ENCODE data around the gene MYH1.
"Not testable (repeated sequence)": the region's sequence is repeated elsewhere in the genome, so short reads cannot be mapped to it uniquely, and the experiment has no call there.

MYH1 gene

DNA sequence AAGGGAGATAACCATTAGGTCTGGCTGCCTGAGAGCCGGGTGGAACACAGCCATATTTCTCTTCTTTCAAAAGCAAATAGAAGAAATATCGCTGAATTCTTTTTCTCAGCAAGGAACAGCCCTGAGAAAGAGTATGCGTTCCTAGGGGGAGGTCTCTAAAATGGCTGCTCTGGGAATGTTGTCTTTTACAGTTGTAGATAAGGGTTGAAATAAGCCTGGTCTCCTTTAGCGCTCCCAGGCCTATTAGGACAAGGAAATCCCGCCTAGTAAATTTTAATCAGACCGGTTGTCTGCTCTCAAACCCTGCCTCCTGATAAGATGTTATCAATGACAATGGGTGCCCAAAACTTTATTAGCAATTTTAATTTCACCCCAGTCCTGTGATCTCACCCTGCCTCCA, 22.8 kb upstream of the MYH1 start:
- H3K4me1 ChIP-seq (ENCODE audit: control insufficient read depth in 1 of 2, insufficient read depth in 2 of 2, low read length in 2 of 2); H3K9ac ChIP-seq (ENCODE audit: low read depth in 1 of 2, low read length in 2 of 2); H3K27ac ChIP-seq (ENCODE audit: low read depth, low read length); H3K36me3 ChIP-seq (ENCODE audit: control insufficient read depth in 1 of 2, insufficient read depth in 2 of 2, low read length in 2 of 2); H3K4me3 ChIP-seq (ENCODE audit: low read depth in 1 of 2, low read length in 2 of 2); H3K27me3 ChIP-seq (ENCODE audit: control insufficient read depth in 1 of 2, insufficient read depth in 2 of 2, low read length in 2 of 2); H3K9me3 ChIP-seq (ENCODE audit: control insufficient read depth in 1 of 2, low read length in 2 of 2): not testable (repeated sequence)

DNA sequence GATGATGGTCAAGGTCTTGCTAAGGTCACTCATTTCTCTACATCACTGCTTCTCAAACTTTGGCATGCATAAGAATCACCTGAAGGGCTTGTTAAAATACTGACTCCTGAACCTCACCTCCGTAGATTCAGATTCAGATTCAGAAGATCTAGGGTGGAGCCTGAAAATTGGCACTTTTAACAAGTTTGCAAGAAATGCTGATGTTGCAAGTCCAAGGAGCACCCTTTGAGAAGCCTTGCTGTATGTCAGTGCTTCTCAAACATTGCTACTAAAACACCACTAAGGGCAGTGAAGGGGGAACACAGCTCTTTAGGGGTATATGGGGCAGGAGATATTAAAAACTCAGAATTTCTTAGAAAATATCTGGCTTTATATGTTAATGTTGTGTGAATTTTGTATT, 13.7 kb upstream of the MYH1 start:
- Histone ChIP-seq H3K4me3 (ENCODE audit: low read depth in 1 of 2, low read length in 2 of 2) (no peak overlapping the region), H3K27ac (ENCODE audit: low read depth, low read length) (no peak overlapping the region), H3K27me3 (ENCODE audit: control insufficient read depth in 1 of 2, insufficient read depth in 2 of 2, low read length in 2 of 2) (no peaks in the 10 kb centered on the region), H3K9ac (ENCODE audit: low read depth in 1 of 2, low read length in 2 of 2) (no peak overlapping the region), H3K9me3 (ENCODE audit: control insufficient read depth in 1 of 2, low read length in 2 of 2) (no peaks in the 10 kb centered on the region), H3K4me1 (ENCODE audit: control insufficient read depth in 1 of 2, insufficient read depth in 2 of 2, low read length in 2 of 2) (no peaks in the 10 kb centered on the region), H3K36me3 (ENCODE audit: control insufficient read depth in 1 of 2, insufficient read depth in 2 of 2, low read length in 2 of 2) (no peaks in the 10 kb centered on the region)

DNA sequence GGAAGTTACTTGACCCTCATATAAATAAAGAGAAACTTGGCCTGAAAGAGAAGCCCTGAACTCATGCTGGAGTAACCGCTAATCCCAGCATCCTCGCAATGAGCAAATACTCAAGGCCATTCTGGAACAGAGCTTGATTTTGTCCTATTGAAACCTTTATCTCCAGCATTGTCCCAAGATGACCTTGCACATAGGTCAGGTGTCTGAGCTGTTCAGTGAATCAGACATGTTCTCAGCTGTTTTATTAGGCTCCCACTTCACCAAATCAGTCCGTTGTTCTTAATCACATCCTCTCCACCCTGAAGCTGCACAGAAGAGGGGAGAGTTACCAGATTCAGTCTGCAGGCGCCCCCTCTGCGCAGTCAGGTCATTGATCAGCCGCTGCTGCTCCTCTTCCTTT, 9.1 kb upstream of the MYH1 start:
- H3K36me3 ChIP-seq (ENCODE audit: control insufficient read depth in 1 of 2, insufficient read depth in 2 of 2, low read length in 2 of 2), result no peaks in the 10 kb centered on the region
- H3K4me3 ChIP-seq (ENCODE audit: low read depth in 1 of 2, low read length in 2 of 2), result no peak overlapping the region
- no peaks in the 10 kb centered on the region for H3K9me3 ChIP-seq (ENCODE audit: control insufficient read depth in 1 of 2, low read length in 2 of 2)
- H3K27me3 ChIP-seq (ENCODE audit: control insufficient read depth in 1 of 2, insufficient read depth in 2 of 2, low read length in 2 of 2), result no peaks in the 10 kb centered on the region
- no peak overlapping the region for H3K9ac ChIP-seq (ENCODE audit: low read depth in 1 of 2, low read length in 2 of 2)
- H3K27ac ChIP-seq (ENCODE audit: low read depth, low read length), result no peak overlapping the region
- no peaks in the 10 kb centered on the region for H3K4me1 ChIP-seq (ENCODE audit: control insufficient read depth in 1 of 2, insufficient read depth in 2 of 2, low read length in 2 of 2)

DNA sequence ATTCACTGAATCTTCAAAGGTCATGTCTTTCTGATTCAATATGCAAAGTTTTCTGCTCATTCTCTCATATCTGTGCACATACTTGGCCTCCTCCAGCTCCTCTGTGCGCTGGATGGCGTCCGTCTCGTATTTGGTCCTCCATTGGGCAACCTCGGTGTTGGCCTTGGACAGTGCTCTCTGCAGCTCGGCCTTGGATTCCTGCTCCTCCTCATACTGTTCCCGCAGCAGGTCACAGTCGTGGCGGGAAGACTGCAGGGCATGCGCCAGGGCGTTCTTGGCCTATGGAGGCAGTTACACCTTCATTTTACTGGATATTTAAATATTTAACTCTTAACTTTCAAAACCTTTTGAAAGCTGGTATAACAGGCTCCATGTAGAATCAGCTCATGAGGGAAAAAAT, 8.2 kb upstream of the MYH1 start:
- Histone ChIP-seq H3K36me3 (ENCODE audit: control insufficient read depth in 1 of 2, insufficient read depth in 2 of 2, low read length in 2 of 2) (no peaks in the 10 kb centered on the region), H3K9me3 (ENCODE audit: control insufficient read depth in 1 of 2, low read length in 2 of 2) (no peaks in the 10 kb centered on the region), H3K27me3 (ENCODE audit: control insufficient read depth in 1 of 2, insufficient read depth in 2 of 2, low read length in 2 of 2) (no peaks in the 10 kb centered on the region), H3K4me1 (ENCODE audit: control insufficient read depth in 1 of 2, insufficient read depth in 2 of 2, low read length in 2 of 2) (no peaks in the 10 kb centered on the region), H3K27ac (ENCODE audit: low read depth, low read length) (no peak overlapping the region), H3K4me3 (ENCODE audit: low read depth in 1 of 2, low read length in 2 of 2) (no peak overlapping the region), H3K9ac (ENCODE audit: low read depth in 1 of 2, low read length in 2 of 2) (no peak overlapping the region)

DNA sequence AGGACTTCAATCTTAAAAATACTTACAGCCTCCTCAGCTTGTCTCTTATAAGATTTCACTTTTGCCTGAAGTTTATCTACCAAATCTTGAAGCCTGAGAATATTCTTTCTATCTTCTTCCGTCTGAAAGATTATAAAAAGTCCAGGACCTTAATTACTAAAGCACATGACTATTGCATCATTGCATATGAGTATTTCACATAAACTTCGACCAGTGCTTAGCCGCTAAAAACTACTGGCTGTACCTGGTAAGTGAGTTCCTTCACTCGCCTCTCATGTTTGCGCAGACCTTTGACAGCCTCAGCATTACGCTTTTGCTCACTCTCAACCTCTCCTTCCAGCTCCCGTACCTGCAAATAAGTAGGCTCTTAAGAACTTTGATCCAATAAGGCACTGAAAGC, 4.7 kb upstream of the MYH1 start:
- no peaks in the 10 kb centered on the region for H3K9me3 ChIP-seq (ENCODE audit: control insufficient read depth in 1 of 2, low read length in 2 of 2)
- H3K4me3 ChIP-seq (ENCODE audit: low read depth in 1 of 2, low read length in 2 of 2), result no peak overlapping the region
- no peaks in the 10 kb centered on the region for H3K4me1 ChIP-seq (ENCODE audit: control insufficient read depth in 1 of 2, insufficient read depth in 2 of 2, low read length in 2 of 2)
- H3K27me3 ChIP-seq (ENCODE audit: control insufficient read depth in 1 of 2, insufficient read depth in 2 of 2, low read length in 2 of 2), result no peaks in the 10 kb centered on the region
- H3K36me3 ChIP-seq (ENCODE audit: control insufficient read depth in 1 of 2, insufficient read depth in 2 of 2, low read length in 2 of 2), result no peaks in the 10 kb centered on the region
- H3K9ac ChIP-seq (ENCODE audit: low read depth in 1 of 2, low read length in 2 of 2), result no peak overlapping the region
- H3K27ac ChIP-seq (ENCODE audit: low read depth, low read length), result no peak overlapping the region

DNA sequence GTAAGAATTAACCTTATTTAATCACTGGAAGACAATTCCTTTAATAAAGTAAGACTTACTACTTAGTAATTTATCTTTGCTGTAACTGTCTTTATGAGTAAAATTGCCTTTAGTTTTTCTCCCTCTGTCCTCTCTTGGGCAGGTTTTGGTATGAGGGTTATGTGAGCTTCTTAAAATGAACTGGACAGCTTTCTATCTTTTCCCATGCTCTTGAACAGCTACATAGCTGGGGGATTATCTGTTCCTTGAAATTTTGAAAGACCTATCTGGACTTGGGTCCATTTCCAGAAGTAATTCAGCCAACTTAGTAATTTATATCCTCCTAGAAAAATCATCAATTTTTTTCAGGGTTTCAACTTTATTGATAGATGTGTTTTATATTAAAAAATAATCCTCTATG, 3.6 kb upstream of the MYH1 start:
- H3K27me3 ChIP-seq (ENCODE audit: control insufficient read depth in 1 of 2, insufficient read depth in 2 of 2, low read length in 2 of 2), result no peaks in the 10 kb centered on the region
- H3K4me1 ChIP-seq (ENCODE audit: control insufficient read depth in 1 of 2, insufficient read depth in 2 of 2, low read length in 2 of 2), result no peaks in the 10 kb centered on the region
- H3K27ac ChIP-seq (ENCODE audit: low read depth, low read length), result no peak overlapping the region
- H3K9me3 ChIP-seq (ENCODE audit: control insufficient read depth in 1 of 2, low read length in 2 of 2), result no peaks in the 10 kb centered on the region
- no peak overlapping the region for H3K4me3 ChIP-seq (ENCODE audit: low read depth in 1 of 2, low read length in 2 of 2)
- no peak overlapping the region for H3K9ac ChIP-seq (ENCODE audit: low read depth in 1 of 2, low read length in 2 of 2)
- no peaks in the 10 kb centered on the region for H3K36me3 ChIP-seq (ENCODE audit: control insufficient read depth in 1 of 2, insufficient read depth in 2 of 2, low read length in 2 of 2)

DNA sequence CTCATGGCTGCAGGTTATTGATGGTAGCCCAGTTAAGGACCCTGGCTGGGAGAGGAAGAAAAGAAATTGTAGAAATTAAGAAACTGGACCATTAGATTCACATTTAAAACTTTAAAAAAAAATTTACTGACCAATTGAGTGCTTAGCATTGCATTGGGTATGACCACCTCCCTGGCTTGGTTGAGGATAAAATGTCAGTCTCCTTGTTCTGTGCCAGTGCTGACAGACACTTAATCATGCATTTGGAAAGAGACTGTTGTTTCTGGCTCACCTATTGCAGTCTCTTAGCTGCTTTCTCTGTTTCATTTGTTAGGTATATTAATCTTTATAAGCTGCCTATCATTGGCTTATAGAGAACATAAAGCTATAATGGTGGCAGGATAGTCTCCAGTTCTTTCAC, 1.7 kb downstream of the MYH1 start:
- H3K27ac ChIP-seq (ENCODE audit: low read depth, low read length), result no peak overlapping the region
- H3K9ac ChIP-seq (ENCODE audit: low read depth in 1 of 2, low read length in 2 of 2), result no peak overlapping the region

DNA sequence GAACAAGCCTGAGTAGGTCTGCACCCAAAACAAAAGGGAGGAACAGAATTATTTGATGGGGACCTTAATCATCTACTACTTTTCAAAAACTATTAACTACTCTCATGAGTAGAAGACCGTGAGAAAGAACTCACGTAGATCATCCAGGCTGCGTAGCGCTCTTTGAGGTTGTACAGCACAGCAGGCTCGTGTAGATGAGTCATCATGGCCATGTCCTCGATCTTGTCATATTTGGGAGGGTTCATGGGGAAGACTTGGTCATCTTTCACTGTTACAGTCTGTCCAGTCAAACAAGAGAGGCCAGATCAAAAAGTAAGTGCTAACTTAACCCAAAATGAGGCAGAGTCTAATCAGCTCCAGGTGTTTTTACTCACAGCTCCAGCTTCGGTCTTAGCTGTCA, 2.3 kb downstream of the MYH1 start:
- H3K27me3 ChIP-seq (ENCODE audit: control insufficient read depth in 1 of 2, insufficient read depth in 2 of 2, low read length in 2 of 2), result no peaks in the 10 kb centered on the region
- H3K4me1 ChIP-seq (ENCODE audit: control insufficient read depth in 1 of 2, insufficient read depth in 2 of 2, low read length in 2 of 2), result no peaks in the 10 kb centered on the region
- H3K4me3 ChIP-seq (ENCODE audit: low read depth in 1 of 2, low read length in 2 of 2), result no peak overlapping the region
- no peaks in the 10 kb centered on the region for H3K36me3 ChIP-seq (ENCODE audit: control insufficient read depth in 1 of 2, insufficient read depth in 2 of 2, low read length in 2 of 2)
- no peak overlapping the region for H3K9ac ChIP-seq (ENCODE audit: low read depth in 1 of 2, low read length in 2 of 2)
- H3K27ac ChIP-seq (ENCODE audit: low read depth, low read length), result no peak overlapping the region
- H3K9me3 ChIP-seq (ENCODE audit: control insufficient read depth in 1 of 2, low read length in 2 of 2), result no peaks in the 10 kb centered on the region

More for the DNA sequence above, 1.7 kb downstream of the MYH1 start:
- Histone ChIP-seq H3K36me3 (ENCODE audit: control insufficient read depth in 1 of 2, insufficient read depth in 2 of 2, low read length in 2 of 2) (no peaks in the 10 kb centered on the region), H3K27me3 (ENCODE audit: control insufficient read depth in 1 of 2, insufficient read depth in 2 of 2, low read length in 2 of 2) (no peaks in the 10 kb centered on the region), H3K4me3 (ENCODE audit: low read depth in 1 of 2, low read length in 2 of 2) (no peak overlapping the region), H3K4me1 (ENCODE audit: control insufficient read depth in 1 of 2, insufficient read depth in 2 of 2, low read length in 2 of 2) (no peaks in the 10 kb centered on the region), H3K9me3 (ENCODE audit: control insufficient read depth in 1 of 2, low read length in 2 of 2) (no peaks in the 10 kb centered on the region)

DNA sequence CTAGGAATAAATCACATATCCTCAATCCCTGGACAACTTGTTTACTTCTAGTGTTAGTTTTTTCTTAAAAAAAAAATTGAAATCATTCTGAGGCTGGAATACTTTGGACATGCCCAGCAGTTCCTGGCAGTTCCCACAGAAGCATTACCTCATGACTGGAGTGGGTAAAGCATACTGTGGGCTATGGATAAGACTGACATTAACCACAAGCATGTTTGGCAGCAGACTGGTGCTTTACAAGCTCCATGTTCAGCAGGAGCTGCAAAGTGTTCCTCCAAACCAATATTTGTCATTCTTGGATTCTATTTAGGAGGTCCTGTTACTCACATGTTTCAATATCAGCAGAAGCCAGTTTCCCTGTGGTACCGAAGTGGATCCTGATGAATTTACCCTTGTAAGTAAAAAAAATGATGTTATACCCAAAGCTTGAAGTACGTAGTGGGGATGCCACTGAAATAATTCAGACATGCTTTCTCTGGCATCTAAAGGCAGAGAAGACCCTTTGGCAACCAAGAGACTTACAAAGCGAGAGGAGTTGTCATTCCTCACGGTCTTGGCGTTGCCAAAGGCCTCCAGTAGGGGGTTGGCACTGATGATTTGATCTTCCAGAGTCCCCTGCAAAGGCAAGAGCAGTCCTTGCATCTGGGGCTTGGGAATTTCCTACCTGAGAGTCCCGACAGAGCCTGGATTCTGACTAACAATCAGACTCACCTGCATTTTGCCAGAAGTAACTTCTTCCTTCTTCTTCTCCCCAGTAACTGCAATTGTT, 4.9 kb downstream of the MYH1 start:
- no peak overlapping the region for H3K9ac ChIP-seq (ENCODE audit: low read depth in 1 of 2, low read length in 2 of 2)
- no peak overlapping the region for H3K27ac ChIP-seq (ENCODE audit: low read depth, low read length)
- H3K36me3 ChIP-seq (ENCODE audit: control insufficient read depth in 1 of 2, insufficient read depth in 2 of 2, low read length in 2 of 2), result no peaks in the 10 kb centered on the region
- H3K4me3 ChIP-seq (ENCODE audit: low read depth in 1 of 2, low read length in 2 of 2), result no peak overlapping the region
- no peaks in the 10 kb centered on the region for H3K27me3 ChIP-seq (ENCODE audit: control insufficient read depth in 1 of 2, insufficient read depth in 2 of 2, low read length in 2 of 2)
- no peaks in the 10 kb centered on the region for H3K9me3 ChIP-seq (ENCODE audit: control insufficient read depth in 1 of 2, low read length in 2 of 2)
- no peaks in the 10 kb centered on the region for H3K4me1 ChIP-seq (ENCODE audit: control insufficient read depth in 1 of 2, insufficient read depth in 2 of 2, low read length in 2 of 2)

DNA sequence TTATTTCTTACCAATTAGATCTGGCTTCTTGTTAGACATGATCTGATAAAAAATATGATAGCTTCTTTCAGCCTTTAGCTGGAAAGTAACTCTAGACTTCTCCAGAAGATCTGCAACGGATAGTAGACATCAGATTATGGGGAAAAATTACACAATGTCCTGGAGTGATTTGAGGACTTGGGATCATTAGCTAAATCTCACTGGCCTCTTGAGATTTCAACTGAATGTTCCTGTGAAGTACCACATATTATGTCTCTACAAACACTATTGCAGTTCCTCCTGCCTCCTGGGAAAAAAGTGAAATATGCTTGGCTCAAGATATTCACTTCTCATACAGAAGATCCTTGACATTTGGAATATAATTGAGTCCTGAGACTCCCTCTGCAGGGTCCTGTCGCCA, 5.5 kb downstream of the MYH1 start:
- Histone ChIP-seq H3K27me3 (ENCODE audit: control insufficient read depth in 1 of 2, insufficient read depth in 2 of 2, low read length in 2 of 2) (no peaks in the 10 kb centered on the region), H3K9me3 (ENCODE audit: control insufficient read depth in 1 of 2, low read length in 2 of 2) (no peaks in the 10 kb centered on the region), H3K36me3 (ENCODE audit: control insufficient read depth in 1 of 2, insufficient read depth in 2 of 2, low read length in 2 of 2) (no peaks in the 10 kb centered on the region), H3K9ac (ENCODE audit: low read depth in 1 of 2, low read length in 2 of 2) (no peak overlapping the region), H3K27ac (ENCODE audit: low read depth, low read length) (no peak overlapping the region), H3K4me3 (ENCODE audit: low read depth in 1 of 2, low read length in 2 of 2) (no peak overlapping the region), H3K4me1 (ENCODE audit: control insufficient read depth in 1 of 2, insufficient read depth in 2 of 2, low read length in 2 of 2) (no peaks in the 10 kb centered on the region)

DNA sequence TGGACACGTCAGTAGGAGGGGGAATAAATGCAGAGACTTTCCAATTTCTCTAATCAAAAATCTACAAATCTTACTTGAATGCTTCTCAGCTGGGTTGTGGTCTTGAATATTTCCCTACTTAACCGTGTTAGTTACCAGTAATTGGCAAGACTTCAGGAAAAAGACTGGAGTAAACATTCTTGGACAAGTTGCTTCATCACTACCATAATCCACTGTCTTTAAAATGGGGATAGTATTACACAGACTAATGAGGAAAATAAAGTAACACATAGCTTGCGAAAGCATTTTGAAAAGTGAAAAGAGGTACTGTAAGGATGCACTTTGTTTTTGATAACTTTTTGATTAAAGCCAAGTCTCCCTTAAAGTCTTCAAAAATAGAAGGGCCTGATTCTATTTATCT, 18.4 kb downstream of the MYH1 start:
- Histone ChIP-seq H3K27me3 (ENCODE audit: control insufficient read depth in 1 of 2, insufficient read depth in 2 of 2, low read length in 2 of 2) (no peaks in the 10 kb centered on the region), H3K9ac (ENCODE audit: low read depth in 1 of 2, low read length in 2 of 2) (no peak overlapping the region), H3K9me3 (ENCODE audit: control insufficient read depth in 1 of 2, low read length in 2 of 2) (no peaks in the 10 kb centered on the region), H3K4me3 (ENCODE audit: low read depth in 1 of 2, low read length in 2 of 2) (no peak overlapping the region), H3K36me3 (ENCODE audit: control insufficient read depth in 1 of 2, insufficient read depth in 2 of 2, low read length in 2 of 2) (no peaks in the 10 kb centered on the region), H3K4me1 (ENCODE audit: control insufficient read depth in 1 of 2, insufficient read depth in 2 of 2, low read length in 2 of 2) (no peaks in the 10 kb centered on the region), H3K27ac (ENCODE audit: low read depth, low read length) (no peak overlapping the region)

Measured in duodenal mucosa (tissue), 2 donors.